PC-9 (cell line): ENCODE results near the gene SMCHD1.

Experiments used
- CTCF ChIP-seq: fragments of 200-600 bp; sonication (generic); conservative IDR thresholded peaks from 2 replicates; pipeline ENCODE4 v1.6.1; 2017; ENCODE audit warnings: mixed run types, antibody characterized with exemption, mild to moderate bottlenecking, moderate library complexity
- EZH2 ChIP-seq: fragments of 200-600 bp; sonication (generic); IDR thresholded peaks from 2 replicates; pipeline ENCODE4 v1.8.0; 2017; ENCODE audit warnings: antibody characterized with exemption, low read depth

DNA sequence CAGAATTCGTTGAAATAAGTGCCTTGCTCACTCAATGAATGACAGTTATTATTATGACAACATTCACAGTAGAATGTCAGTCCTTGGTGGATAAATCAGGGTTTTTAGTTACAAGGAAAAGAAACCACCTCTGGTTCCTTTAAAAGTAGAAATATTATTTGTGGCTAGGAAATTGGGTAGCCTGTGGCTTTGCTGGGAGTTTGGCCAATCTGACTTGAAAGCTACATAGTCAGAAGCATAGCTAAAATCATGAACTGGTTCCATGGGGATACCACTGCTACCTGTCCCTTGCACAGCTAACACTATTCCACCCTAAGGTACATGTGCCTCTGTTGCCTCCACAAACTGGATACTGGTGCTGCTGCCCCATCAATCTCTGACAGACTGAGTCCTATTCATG lies 12.8 kb upstream of the SMCHD1 start:
- no peak for TF ChIP-seq CTCF
- no peak for TF ChIP-seq EZH2
